Measurements from ENCODE around the gene PRKCD. TPM values are rescaled to one million over a fixed set of nuclear protein-coding genes. Genes with fewer than 3 reads are reported as not detected.

PRKCD gene
- total RNA-seq (33.6 TPM), polyA plus RNA-seq (10 to 100 TPM; 13.6 to 21.2 (median 15.8) TPM)

DNA sequence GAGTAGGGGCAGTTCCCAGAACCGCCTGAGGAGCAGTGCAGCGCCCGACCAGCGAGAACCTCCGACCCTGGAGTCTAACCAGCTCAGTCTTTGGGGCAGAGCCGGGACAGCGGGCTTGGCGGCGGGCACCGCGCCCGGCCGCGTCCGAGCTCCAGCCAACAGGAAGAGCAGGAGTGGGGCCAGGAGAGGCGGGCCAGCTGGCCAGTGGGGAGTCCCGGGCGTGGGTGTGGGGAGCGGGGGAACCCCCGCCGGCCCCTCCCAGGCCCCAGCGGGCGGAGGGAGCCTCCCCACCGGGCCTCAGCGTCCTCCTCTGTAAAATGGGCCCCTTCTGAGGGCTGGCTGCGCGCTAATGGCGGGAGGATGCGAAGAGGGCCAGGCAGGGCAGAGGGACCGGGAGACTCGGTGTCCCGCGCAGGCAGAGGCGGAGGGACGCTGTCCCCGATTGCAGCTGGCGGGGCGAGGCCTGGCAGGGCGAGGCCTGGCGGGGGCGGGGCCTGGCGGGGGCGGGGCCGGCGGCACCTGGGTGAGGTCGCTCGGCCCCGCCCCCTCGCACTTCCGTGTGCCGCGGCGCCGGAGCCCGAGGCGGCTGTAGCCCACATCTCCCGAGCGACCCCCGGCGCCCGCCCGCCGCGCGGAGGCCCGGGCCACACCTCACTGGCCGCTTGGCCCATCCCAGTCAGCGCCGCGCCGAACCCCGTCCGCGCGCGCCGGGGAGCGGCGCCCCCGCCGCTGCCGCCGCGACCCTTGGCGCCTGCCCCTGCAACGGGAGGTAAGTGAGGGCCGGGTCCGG, at the start of gene PRKCD:
PRKCD (plus strand) TSS at position 550 of the 790 bp plus-strand sequence. CDS start 17,214 bp downstream, outside the sequence.
- Mint-ChIP-seq H3K4me3 (peak within 1 kb of the TSS; percentile 91 to 97 (median 94)), H3K4me1 (peaks cover 0 to 29% (median 18%) of the 10 kb centered on the region in 4 donors)
- H3K4me1 ChIP-seq (ENCODE audit: control insufficient read depth, insufficient read depth, low read length, poor library complexity, severe bottlenecking) = peaks cover 28% of the 10 kb centered on the region

DNA sequence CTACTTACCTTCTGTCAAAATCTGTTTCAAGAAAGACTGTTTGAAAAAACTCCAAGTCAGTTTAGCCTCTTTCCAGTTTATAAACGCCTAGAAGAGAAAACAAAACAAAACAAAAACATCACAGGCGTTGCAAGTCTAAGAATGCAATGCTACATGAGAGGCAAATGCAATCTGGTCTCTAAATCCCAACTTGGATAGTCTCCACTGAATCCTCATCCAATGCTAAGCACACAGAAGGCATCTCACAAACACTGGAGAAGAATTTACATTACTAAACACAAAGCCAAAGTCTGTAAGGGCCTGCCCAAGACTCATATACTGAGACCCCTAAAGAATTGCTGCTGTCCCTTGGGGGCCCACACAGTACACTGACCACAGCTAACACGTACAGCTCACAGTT, 49.2 kb upstream of the PRKCD start:
- H3K27ac Mint-ChIP-seq = no peak overlapping the region

More for the DNA sequence above, at the start of gene PRKCD:
- no peaks in the 10 kb centered on the region for H3K27me3 ChIP-seq (ENCODE audit: control insufficient read depth, insufficient read depth, low read length)
- no peaks in the 10 kb centered on the region for H3K36me3 ChIP-seq (ENCODE audit: control insufficient read depth, insufficient read depth, low read length)
- ATAC-seq (ENCODE audit: low read depth in 2 of 2) (peak; percentile 80 to 82), DNase-seq (peak; percentile 78 to 87 (median 80))
- H3K27me3 Mint-ChIP-seq = peaks cover 24% of the 10 kb centered on the region
- H3K27ac ChIP-seq (ENCODE audit: insufficient read depth, low read length, poor library complexity, severe bottlenecking) = peak within 1 kb of the TSS; percentile 72
- no peaks in the 10 kb centered on the region for H3K9me3 Mint-ChIP-seq
- H3K36me3 Mint-ChIP-seq = no peaks in the 10 kb centered on the region
- H3K27ac Mint-ChIP-seq = peak within 1 kb of the TSS; percentile 71 to 91 (median 89)
- H3K9me3 ChIP-seq (ENCODE audit: control insufficient read depth in 2 of 2, low read length in 2 of 2) = no peaks in the 10 kb centered on the region
- H3K4me3 ChIP-seq (ENCODE audit: low read depth, low read length) = peak within 1 kb of the TSS; percentile 61

DNA sequence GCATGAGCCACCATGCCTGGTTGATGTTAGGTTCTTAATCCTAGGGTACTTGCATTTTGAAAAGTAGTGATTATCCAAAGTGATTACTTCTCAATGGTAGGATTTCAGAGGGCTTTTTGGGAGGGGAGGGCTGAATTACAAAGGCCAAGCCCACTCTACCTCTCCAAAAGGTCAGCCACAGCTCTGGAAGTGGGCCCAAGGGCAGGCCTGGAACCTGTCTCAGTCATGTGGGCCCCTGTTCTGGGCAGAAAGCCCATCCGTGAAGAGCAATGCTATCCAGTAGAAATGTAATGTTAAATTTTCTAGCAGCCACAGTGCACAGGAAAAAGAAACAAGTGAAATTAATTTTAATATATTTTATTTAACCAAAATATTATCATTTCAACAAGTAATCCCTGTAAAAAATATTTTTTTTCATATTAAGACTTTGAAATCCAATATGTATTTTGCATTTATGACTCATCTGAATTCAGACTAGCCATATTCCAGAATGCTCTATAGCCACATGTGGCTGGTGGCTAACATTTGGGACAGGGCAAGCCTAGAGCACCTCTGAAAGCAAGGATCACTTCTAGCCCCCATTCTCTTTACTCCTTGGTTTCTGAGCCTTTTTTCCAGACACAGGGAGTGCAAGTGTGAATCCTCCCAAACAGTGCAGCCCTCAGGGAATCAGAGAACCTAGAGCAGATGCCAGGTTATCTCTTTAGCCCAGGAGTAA, 47.6 kb upstream of the PRKCD start:
- Histone ChIP-seq H3K36me3 (ENCODE audit: control insufficient read depth, insufficient read depth, low read length) (peaks cover 47% of the 10 kb centered on the region), H3K4me3 (ENCODE audit: low read depth, low read length) (no peak overlapping the region), H3K27ac (ENCODE audit: insufficient read depth, low read length, poor library complexity, severe bottlenecking) (no peak overlapping the region), H3K4me1 (ENCODE audit: control insufficient read depth, insufficient read depth, low read length, poor library complexity, severe bottlenecking) (no peaks in the 10 kb centered on the region), H3K27me3 (ENCODE audit: control insufficient read depth, insufficient read depth, low read length) (no peaks in the 10 kb centered on the region), H3K9me3 (ENCODE audit: control insufficient read depth in 2 of 2, low read length in 2 of 2) (no peaks in the 10 kb centered on the region)
- H3K4me1 Mint-ChIP-seq = peaks cover 4 to 12% (median 9%) of the 10 kb centered on the region in 4 donors
- H3K9me3 Mint-ChIP-seq = no peaks in the 10 kb centered on the region
- H3K27ac Mint-ChIP-seq = no peak overlapping the region
- H3K27me3 Mint-ChIP-seq = no peaks in the 10 kb centered on the region
- ATAC-seq (ENCODE audit: low read depth in 2 of 2) (no peak), DNase-seq (no peak)
- peaks cover 23% of the 10 kb centered on the region for H3K36me3 Mint-ChIP-seq
- H3K4me3 Mint-ChIP-seq = no peak overlapping the region

More for the DNA sequence above, 49.2 kb upstream of the PRKCD start:
- Mint-ChIP-seq H3K4me3 (no peak overlapping the region), H3K27me3 (no peaks in the 10 kb centered on the region), H3K36me3 (peaks cover 21% of the 10 kb centered on the region), H3K9me3 (no peaks in the 10 kb centered on the region), H3K4me1 (peaks cover 2 to 12% (median 8%) of the 10 kb centered on the region in 4 donors)
- Histone ChIP-seq H3K27ac (ENCODE audit: insufficient read depth, low read length, poor library complexity, severe bottlenecking) (no peak overlapping the region), H3K27me3 (ENCODE audit: control insufficient read depth, insufficient read depth, low read length) (no peaks in the 10 kb centered on the region), H3K9me3 (ENCODE audit: control insufficient read depth in 2 of 2, low read length in 2 of 2) (no peaks in the 10 kb centered on the region), H3K36me3 (ENCODE audit: control insufficient read depth, insufficient read depth, low read length) (peaks cover 30% of the 10 kb centered on the region), H3K4me3 (ENCODE audit: low read depth, low read length) (no peak overlapping the region), H3K4me1 (ENCODE audit: control insufficient read depth, insufficient read depth, low read length, poor library complexity, severe bottlenecking) (no peaks in the 10 kb centered on the region)
- ATAC-seq (ENCODE audit: low read depth in 2 of 2) = no peak
- DNase-seq = no peak

DNA sequence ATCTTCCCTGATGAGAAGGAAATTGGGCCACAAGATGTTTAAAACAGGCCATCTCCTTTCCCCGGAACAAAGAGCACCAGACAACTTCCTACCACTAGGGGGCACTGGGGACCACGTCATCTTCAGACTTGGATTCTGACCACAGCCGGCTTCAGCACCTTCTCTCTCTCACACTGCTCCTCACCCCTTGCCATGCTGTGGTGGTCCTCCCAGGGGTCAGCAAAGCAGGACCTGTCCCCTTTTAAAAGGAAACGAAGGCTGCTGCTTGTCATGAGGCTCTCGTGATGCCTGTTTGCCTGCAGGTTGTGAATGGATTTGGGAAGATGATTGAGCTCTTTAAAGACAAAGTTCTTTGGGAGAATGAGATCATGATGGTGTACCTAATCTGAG, 47.0 kb upstream of the PRKCD start:
- H3K4me3 ChIP-seq (ENCODE audit: low read depth, low read length) = no peak overlapping the region
- H3K36me3 Mint-ChIP-seq = peaks cover 24% of the 10 kb centered on the region
- no peak overlapping the region for H3K27ac Mint-ChIP-seq
- H3K9me3 Mint-ChIP-seq = no peaks in the 10 kb centered on the region
- H3K4me3 Mint-ChIP-seq = no peak overlapping the region
- H3K27me3 ChIP-seq (ENCODE audit: control insufficient read depth, insufficient read depth, low read length) = no peaks in the 10 kb centered on the region
- no peaks in the 10 kb centered on the region for H3K27me3 Mint-ChIP-seq
- peaks cover 49% of the 10 kb centered on the region for H3K36me3 ChIP-seq (ENCODE audit: control insufficient read depth, insufficient read depth, low read length)
- no peak overlapping the region for H3K27ac ChIP-seq (ENCODE audit: insufficient read depth, low read length, poor library complexity, severe bottlenecking)
- ATAC-seq (ENCODE audit: low read depth in 2 of 2) = peak; percentile 84 to 86
- H3K9me3 ChIP-seq (ENCODE audit: control insufficient read depth in 2 of 2, low read length in 2 of 2) = no peaks in the 10 kb centered on the region
- no peaks in the 10 kb centered on the region for H3K4me1 ChIP-seq (ENCODE audit: control insufficient read depth, insufficient read depth, low read length, poor library complexity, severe bottlenecking)
- peaks cover 4 to 10% (median 8%) of the 10 kb centered on the region in 4 donors for H3K4me1 Mint-ChIP-seq
- peak; percentile 66 to 88 (median 81) for DNase-seq

DNA sequence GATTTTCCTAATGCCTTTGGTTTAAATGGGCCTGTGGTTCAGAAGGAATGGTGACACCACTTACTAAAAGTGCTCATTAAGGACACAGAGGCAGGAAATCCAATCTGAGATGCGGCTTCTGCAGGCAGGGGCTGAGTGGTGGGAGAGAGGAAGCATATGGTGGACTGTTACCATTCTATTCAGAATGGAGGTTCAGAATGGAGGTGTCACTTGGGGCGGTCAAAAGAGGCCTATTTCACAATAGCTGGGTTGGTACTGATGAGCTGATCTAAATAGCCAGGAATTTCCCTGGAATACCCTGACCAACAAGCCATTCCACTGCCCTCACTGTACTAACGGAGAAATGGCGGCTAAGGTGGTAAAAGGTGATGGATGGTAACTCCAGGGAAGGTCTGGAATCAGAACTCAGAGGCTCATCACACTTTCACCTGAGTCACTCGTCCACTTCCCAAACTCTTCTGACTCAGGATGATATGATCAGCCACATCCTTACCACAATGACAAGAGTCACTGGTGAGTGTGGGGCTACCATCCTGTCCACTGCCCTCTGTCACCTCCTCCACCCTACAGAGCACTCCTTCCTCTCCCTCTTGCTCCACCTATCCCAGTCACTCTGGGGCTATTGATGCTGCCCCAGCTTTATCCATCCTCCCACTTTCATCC, 46.5 kb upstream of the PRKCD start:
- H3K9me3 ChIP-seq (ENCODE audit: control insufficient read depth in 2 of 2, low read length in 2 of 2) = no peaks in the 10 kb centered on the region
- H3K27ac ChIP-seq (ENCODE audit: insufficient read depth, low read length, poor library complexity, severe bottlenecking) = no peak overlapping the region
- Mint-ChIP-seq H3K27me3 (no peaks in the 10 kb centered on the region), H3K9me3 (no peaks in the 10 kb centered on the region), H3K27ac (no peak overlapping the region), H3K4me3 (no peak overlapping the region), H3K4me1 (peaks cover 2 to 9% (median 5%) of the 10 kb centered on the region in 4 donors), H3K36me3 (peaks cover 21% of the 10 kb centered on the region)
- ATAC-seq (ENCODE audit: low read depth in 2 of 2) (peak in 1 of 2 donors; percentile 22), DNase-seq (no peak)
- H3K27me3 ChIP-seq (ENCODE audit: control insufficient read depth, insufficient read depth, low read length) = no peaks in the 10 kb centered on the region
- peaks cover 51% of the 10 kb centered on the region for H3K36me3 ChIP-seq (ENCODE audit: control insufficient read depth, insufficient read depth, low read length)
- no peaks in the 10 kb centered on the region for H3K4me1 ChIP-seq (ENCODE audit: control insufficient read depth, insufficient read depth, low read length, poor library complexity, severe bottlenecking)
- H3K4me3 ChIP-seq (ENCODE audit: low read depth, low read length) = no peak overlapping the region

DNA sequence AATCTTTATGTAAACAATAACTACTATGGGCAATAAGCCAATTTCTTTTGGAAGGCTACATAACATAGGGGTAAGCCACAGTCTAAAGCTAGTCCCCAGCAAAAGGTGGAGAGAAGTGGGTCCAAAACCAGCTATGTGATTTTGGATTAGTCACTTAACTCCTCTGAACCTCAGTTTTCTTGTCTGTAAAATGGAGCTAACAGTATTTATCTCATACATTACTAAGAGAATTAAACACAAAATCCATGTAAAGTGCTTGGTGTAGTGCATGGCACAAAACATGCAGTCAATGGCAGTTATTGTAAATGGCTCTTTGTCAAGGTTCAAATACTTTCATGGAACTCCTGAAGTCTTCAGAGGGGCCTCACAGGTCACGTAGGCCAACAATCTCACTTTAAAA, 44.1 kb upstream of the PRKCD start:
- no peak for ATAC-seq (ENCODE audit: low read depth in 2 of 2)
- H3K9me3 ChIP-seq (ENCODE audit: control insufficient read depth in 2 of 2, low read length in 2 of 2) = no peaks in the 10 kb centered on the region
- H3K4me3 Mint-ChIP-seq = no peak overlapping the region
- H3K27ac Mint-ChIP-seq = no peak overlapping the region
- H3K4me1 ChIP-seq (ENCODE audit: control insufficient read depth, insufficient read depth, low read length, poor library complexity, severe bottlenecking) = no peaks in the 10 kb centered on the region
- no peak overlapping the region for H3K4me3 ChIP-seq (ENCODE audit: low read depth, low read length)
- H3K36me3 ChIP-seq (ENCODE audit: control insufficient read depth, insufficient read depth, low read length) = peaks cover 63% of the 10 kb centered on the region
- H3K27ac ChIP-seq (ENCODE audit: insufficient read depth, low read length, poor library complexity, severe bottlenecking) = no peak overlapping the region
- no peaks in the 10 kb centered on the region for H3K27me3 Mint-ChIP-seq
- no peak for DNase-seq
- peaks cover 23% of the 10 kb centered on the region for H3K36me3 Mint-ChIP-seq
- no peaks in the 10 kb centered on the region for H3K27me3 ChIP-seq (ENCODE audit: control insufficient read depth, insufficient read depth, low read length)
- no peaks in the 10 kb centered on the region for H3K9me3 Mint-ChIP-seq
- peaks cover 0 to 3% (median under 1%) of the 10 kb centered on the region in 4 donors for H3K4me1 Mint-ChIP-seq

DNA sequence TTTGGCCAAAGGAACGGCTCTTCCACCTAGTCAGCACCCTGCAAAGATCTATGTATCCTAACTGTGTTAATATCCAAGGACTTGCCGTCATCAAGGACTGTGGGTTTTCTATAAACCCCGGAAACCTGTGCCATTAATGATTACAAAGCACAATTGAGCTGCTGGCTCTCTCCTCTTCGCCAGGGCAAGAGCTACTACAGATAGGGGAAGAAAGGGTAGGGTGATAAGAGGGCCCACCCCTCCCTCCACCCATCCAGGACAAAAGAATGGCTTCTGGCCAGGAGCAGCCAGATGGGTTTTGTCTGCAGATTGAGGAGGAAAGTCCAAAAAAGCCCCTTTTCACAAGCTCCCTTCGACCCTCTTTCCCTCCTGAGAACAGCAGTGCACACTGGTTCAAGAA, 40.7 kb upstream of the PRKCD start:
- H3K9me3 ChIP-seq (ENCODE audit: control insufficient read depth in 2 of 2, low read length in 2 of 2) = no peaks in the 10 kb centered on the region
- Mint-ChIP-seq H3K36me3 (peaks cover 38% of the 10 kb centered on the region), H3K9me3 (no peaks in the 10 kb centered on the region), H3K4me3 (no peak overlapping the region), H3K4me1 (peaks cover 0 to 3% (median under 1%) of the 10 kb centered on the region in 4 donors), H3K27ac (no peak overlapping the region), H3K27me3 (no peaks in the 10 kb centered on the region)
- H3K27me3 ChIP-seq (ENCODE audit: control insufficient read depth, insufficient read depth, low read length) = no peaks in the 10 kb centered on the region
- ATAC-seq (ENCODE audit: low read depth in 2 of 2) (no peak), DNase-seq (no peak)
- H3K36me3 ChIP-seq (ENCODE audit: control insufficient read depth, insufficient read depth, low read length) = peaks cover 83% of the 10 kb centered on the region
- no peaks in the 10 kb centered on the region for H3K4me1 ChIP-seq (ENCODE audit: control insufficient read depth, insufficient read depth, low read length, poor library complexity, severe bottlenecking)
- no peak overlapping the region for H3K4me3 ChIP-seq (ENCODE audit: low read depth, low read length)
- H3K27ac ChIP-seq (ENCODE audit: insufficient read depth, low read length, poor library complexity, severe bottlenecking) = no peak overlapping the region
